Heart right ventricle (tissue), 16 donors: Measurements from ENCODE around the gene FRK. TPM values are rescaled to one million over a fixed set of nuclear protein-coding genes. Genes with fewer than 3 reads are reported as not detected.

Experiments used
- ATAC-seq, 8 donors: fragments of 200-7000 bp; cut with Tn5 transposase; one replicate each; pipeline ENCODE4 v1.9.1; 2020; ENCODE audit warnings: mild to moderate bottlenecking in 8 of 8, moderate library complexity in 8 of 8, moderate number of reproducible peaks in 1 of 8
- DNase-seq, 2 donors: peaks; one replicate each; pipeline ENCODE4 v3.0.0-alpha.2; 2020
- H3K27ac ChIP-seq, 10 donors: fragments of 200-600 bp; sonication (generic) in 2 of 10; one replicate each; pipeline versions ENCODE4 v1.5.0 to v1.8.0; 2020 to 2022; ENCODE audit warnings: mild to moderate bottlenecking in 3 of 10
- H3K27me3 ChIP-seq, 7 donors: fragments of 200-600 bp; one replicate each; pipeline ENCODE4 v1.8.0; 2021 to 2022; ENCODE audit warnings: mild to moderate bottlenecking in 2 of 7
- H3K36me3 ChIP-seq, 9 donors: fragments of 200-600 bp; sonication (generic) in 1 of 9; one replicate each; pipeline versions ENCODE4 v1.5.0 to v1.8.0; 2020 to 2022; ENCODE audit warnings: mild to moderate bottlenecking in 2 of 9
- H3K4me1 ChIP-seq, 9 donors: fragments of 200-600 bp; sonication (generic) in 1 of 9; one replicate each; pipeline versions ENCODE4 v1.5.0 to v1.8.0; 2020 to 2022; ENCODE audit warnings: mild to moderate bottlenecking in 4 of 9
- H3K4me3 ChIP-seq, 10 donors: fragments of 200-600 bp; sonication (generic) in 2 of 10; one replicate each; pipeline versions ENCODE4 v1.5.0 to v1.8.0; 2020 to 2022; ENCODE audit warnings: mild to moderate bottlenecking in 7 of 10, moderate library complexity in 2 of 10
- H3K9me3 ChIP-seq, 11 donors: fragments of 200-600 bp in 10 of 11; sonication (generic) in 2 of 11; one replicate each; pipeline versions ENCODE4 v1.5.0 to v1.8.0; 2013 to 2022; ENCODE audit warnings: mild to moderate bottlenecking in 2 of 11, control low read depth in 1 of 11, moderate library complexity in 1 of 11
- CTCF ChIP-seq, 9 donors: fragments of 200-600 bp; sonication (generic) in 2 of 9; IDR thresholded peaks; one replicate each; pipeline versions ENCODE4 v1.5.0 to v1.8.0; 2021 to 2022; ENCODE audit warnings: antibody characterized with exemption in 9 of 9, mild to moderate bottlenecking in 5 of 9, moderate library complexity in 1 of 9
- WGBS, 2 donors: extraction: QIAGEN DNeasy Blood & Tissue Kit; methylation state at CpG; one replicate each; pipeline ENCODE4 v1.1.7; 2013; ENCODE audit warnings: inconsistent platforms in 1 of 2; 5-methylcytosine and 5-hydroxymethylcytosine counted together
- intact Hi-C, 10 donors: fragments of 100-400 bp; cut with DNase I; formaldehyde crosslinking; loops; one replicate each; pipeline versions ENCODE4 v1.11.1 to v1.14.2; 2022
- polyA plus RNA-seq, 2 donors: library from polyadenylated mRNA; stranded (reverse); fragments of 200-250 nt; gene quantifications; one replicate each; pipeline ENCODE4 v1.2.3, GENCODE V29; 2013
- total RNA-seq, 10 donors: library from RNA; stranded (reverse); fragmentation: NEBNext Ultra II Directional in 3 of 10; extraction: Animal tissue kit (Norgen Biotek cat#: 25700) in 3 of 10; gene quantifications; one replicate each; pipeline versions ENCODE4 v1.2.1 to v1.2.4, GENCODE V29; 2021 to 2023
- donor health status: Arrhythmogenic right ventricular cardiomyopathy.
- donor health status: ischemic (EF 13 %, LVEDD 7.1; RV severe dilation, severe dysfunction).
- donor health status: healthy with polysubstance abuse.
- donor health status: DM: no; HTN: yes; CAD: no.
- donor health status: DM: no; HTN: no; CAD: no.
- donor health status: ischemic (EF 25% LVEDD 6.9; RV normal size, moderate dysfunction).
- donor health status: ischemic (EF 25% LVEDD 5.7; RV mildly dilated, moderate dysfunction).
- donor health status: healthy.
- donor health status: DM: yes; HTN: yes; CAD: no.
- donor health status: Ischemic cardiomyopathy.
- donor health status: ischemic (EF 35%, LVEDD 5.7; RV mildly dilated, moderate dysfunction).
- donor health status: nonischemic (EF 11% LVEDD 7.7; RV severe dilation, severe dysfunction).
- donor health status: DM: yes; HTN: yes; CAD: no.
- donor health status: PGD.
- donor health status: ischemic (EF 29% LVEDD 5.4; RV normal size, mild dysfunction).
- donor health status: nonischemic (EF 23%, LVEDD 6.1; RV moderate dilation, normal function).

FRK gene
- total and polyA plus RNA-seq, 12 donors = 0.61 to 10.6 (median 6.6) TPM

- Histone ChIP-seq H3K9me3 (no peaks in the 10 kb centered on the region), H3K27me3 (no peaks in the 10 kb centered on the region), H3K36me3 (no peaks in the 10 kb centered on the region), H3K4me3 (no peak overlapping the region), H3K27ac (no peak overlapping the region), H3K4me1 (peaks cover 9 to 47% (median 29%) of the 10 kb centered on the region in 9 donors)
- intact Hi-C loops = loop anchor here in 1 of 10 donors (10.0 kb wide), 1 partner anchor 185 kb away; no protein-coding TSS in a partner anchor
- ATAC-seq = no peak
- no peak for DNase-seq
- TF ChIP-seq CTCF (IDR thresholded peaks at IDR 0.05) = no peak
- 72 to 82% methylated on average over 2 of the region's 2 CpGs for WGBS, 2 donors
Measured at GRCh38 chr6:116019428-116019827, 41.3 kb downstream of the FRK start.

GRCh38 chr6:116018976-116019375 lies 41.7 kb downstream of the FRK start:
- Histone ChIP-seq H3K9me3 (no peaks in the 10 kb centered on the region), H3K4me3 (no peak overlapping the region), H3K36me3 (no peaks in the 10 kb centered on the region), H3K27ac (no peak overlapping the region), H3K27me3 (no peaks in the 10 kb centered on the region), H3K4me1 (peaks cover 9 to 47% (median 29%) of the 10 kb centered on the region in 9 donors)
- WGBS, 2 donors = 27 to 58% methylated on average over 1 of the region's 1 CpG
- intact Hi-C loops = loop anchor here in 1 of 10 donors (10.0 kb wide), 1 partner anchor 186 kb away; no protein-coding TSS in a partner anchor
- no peak for TF ChIP-seq CTCF (IDR thresholded peaks at IDR 0.05)
- no peak for ATAC-seq
- DNase-seq = no peak

- Histone ChIP-seq H3K4me1 (peaks cover 9 to 53% (median 29%) of the 10 kb centered on the region in 9 donors), H3K36me3 (no peaks in the 10 kb centered on the region), H3K9me3 (no peaks in the 10 kb centered on the region), H3K27ac (peak overlapping the region in 2 of 10 donors; percentile 2 to 42), H3K4me3 (no peak overlapping the region), H3K27me3 (no peaks in the 10 kb centered on the region)
- intact Hi-C loops = loop anchor here in 1 of 10 donors (10.0 kb wide), 1 partner anchor 187 kb away; no protein-coding TSS in a partner anchor
- no peak for TF ChIP-seq CTCF (IDR thresholded peaks at IDR 0.05)
- DNase-seq = no peak
- WGBS, 2 donors = 40 to 54% methylated on average over 2 of the region's 2 CpGs
- ATAC-seq = peak in 2 of 8 donors; percentile 19 to 37
Measured at GRCh38 chr6:116017546-116018295, 43.0 kb downstream of the FRK start.

GRCh38 chr6:116016846-116017545 lies 43.7 kb downstream of the FRK start:
- ATAC-seq = peak; percentile 17 to 68 (median 50)
- no peak for DNase-seq

More at GRCh38 chr6:116016846-116017545, 43.7 kb downstream of the FRK start:
- intact Hi-C loops = loop anchor here in 1 of 10 donors (10.0 kb wide), 1 partner anchor 188 kb away; no protein-coding TSS in a partner anchor
- Histone ChIP-seq H3K27ac (peak overlapping the region in 4 of 10 donors; percentile 2 to 42 (median 17)), H3K36me3 (no peaks in the 10 kb centered on the region), H3K27me3 (no peaks in the 10 kb centered on the region), H3K4me3 (no peak overlapping the region), H3K9me3 (no peaks in the 10 kb centered on the region), H3K4me1 (peaks cover 9 to 60% (median 35%) of the 10 kb centered on the region in 9 donors)
- no peak for TF ChIP-seq CTCF (IDR thresholded peaks at IDR 0.05)
- 38% methylated on average over 4 of the region's 4 CpGs for WGBS, 2 donors
